Naive B cell (primary cell): ENCODE measurements around the gene STRN3. TPM values are rescaled to one million over a fixed set of nuclear protein-coding genes. Genes with fewer than 3 reads are reported as not detected.
A peak's percentile ranks its signal among the peaks of the same experiment; 100 is the strongest.

Source experiments
- ATAC-seq, 2 donors: fragments of 150-1000 bp; cut with Tn5 transposase; 2 replicates each; pipeline ENCODE4 v1.10.0; 2021; ENCODE audit warnings: low read depth in 2 of 2, mild to moderate bottlenecking in 2 of 2, moderate library complexity in 2 of 2
- DNase-seq: peaks from one replicate; pipeline ENCODE4 v3.0.0; 2022
- H3K27ac Mint-ChIP-seq, 6 donors: one replicate each; pipeline ENCODE4 v1.8.0; 2020 to 2022; ENCODE audit warnings: mild to moderate bottlenecking in 6 of 6, mixed read lengths in 6 of 6, moderate library complexity in 5 of 6, inconsistent platforms in 2 of 6
- H3K27me3 Mint-ChIP-seq, 3 donors: one replicate each; pipeline ENCODE4 v1.8.0; 2021 to 2022; ENCODE audit warnings: mixed read lengths in 3 of 3, mild to moderate bottlenecking in 1 of 3
- H3K36me3 Mint-ChIP-seq, 2 donors: one replicate each; pipeline ENCODE4 v1.8.0; 2020 to 2022; ENCODE audit warnings: mixed read lengths in 2 of 2, inconsistent platforms in 1 of 2, mild to moderate bottlenecking in 1 of 2
- H3K4me1 Mint-ChIP-seq, 3 donors: one replicate each; pipeline ENCODE4 v1.8.0; 2020 to 2022; ENCODE audit warnings: mixed read lengths in 3 of 3, inconsistent platforms in 1 of 3, mild to moderate bottlenecking in 1 of 3, moderate library complexity in 1 of 3
- H3K4me3 Mint-ChIP-seq, 8 donors: one replicate each; pipeline ENCODE4 v1.8.0; 2020 to 2022; ENCODE audit warnings: mild to moderate bottlenecking in 8 of 8, mixed read lengths in 8 of 8, moderate library complexity in 8 of 8, inconsistent platforms in 2 of 8
- H3K9me3 Mint-ChIP-seq, 7 donors: one replicate each; pipeline ENCODE4 v1.8.0; 2020 to 2022; ENCODE audit warnings: mixed read lengths in 7 of 7, mild to moderate bottlenecking in 5 of 7, inconsistent platforms in 2 of 7, moderate library complexity in 1 of 7
- polyA plus RNA-seq, 6 donors: library from polyadenylated mRNA; unstranded; fragments of 300-500 nt; fragmentation: Illumina TruSeq; gene quantifications; one replicate each; pipeline ENCODE4 v1.2.3, GENCODE V29; 2021; ENCODE audit warnings: low read depth in 6 of 6

STRN3 gene
- polyA plus RNA-seq, 6 donors from 2014 or later, result 1.6 to 6.1 (median 4.5) TPM

GRCh38 chr14:31026450-31027235 lies 464 bp upstream of the STRN3 start:
- ATAC-seq (peak; percentile 89 to 91), DNase-seq (peak; percentile 92)
- Mint-ChIP-seq H3K36me3 (peaks cover 0 to 2% of the 10 kb centered on the region in 2 donors), H3K9me3 (no peaks in the 10 kb centered on the region), H3K27ac (peak overlapping the region; percentile 63 to 98 (median 95)), H3K27me3 (no peaks in the 10 kb centered on the region), H3K4me1 (peaks cover 39 to 56% (median 54%) of the 10 kb centered on the region in 3 donors), H3K4me3 (peak overlapping the region; percentile 92 to 99 (median 98))

GRCh38 chr14:31025367-31026076 lies 657 bp downstream of the STRN3 start, which contains the start of gene AP4S1:
Gene AP4S1 (plus strand): TSS chr14:31025649. CDS start chr14:31066197, 40,548 bp downstream.
- H3K4me3 Mint-ChIP-seq, result peak within 1 kb of the TSS; percentile 92 to 99 (median 98)
- H3K36me3 Mint-ChIP-seq, result peaks cover 0 to 5% of the 10 kb centered on the region in 2 donors
- DNase-seq, result peak; percentile 53
- H3K4me1 Mint-ChIP-seq, result peaks cover 35 to 51% (median 50%) of the 10 kb centered on the region in 3 donors
- H3K27ac Mint-ChIP-seq, result peak within 1 kb of the TSS; percentile 92 to 98 (median 95)
- no peaks in the 10 kb centered on the region for H3K9me3 Mint-ChIP-seq
- H3K27me3 Mint-ChIP-seq, result no peaks in the 10 kb centered on the region
- ATAC-seq, result peak; percentile 29 to 30

GRCh38 chr14:31024577-31025366 lies 1.4 kb downstream of the STRN3 start:
- Mint-ChIP-seq H3K4me3 (peak overlapping the region; percentile 87 to 99 (median 93)), H3K27ac (peak overlapping the region; percentile 85 to 95 (median 92)), H3K27me3 (no peaks in the 10 kb centered on the region), H3K4me1 (peaks cover 35 to 54% (median 52%) of the 10 kb centered on the region in 3 donors), H3K36me3 (peaks cover 0 to 5% of the 10 kb centered on the region in 2 donors), H3K9me3 (no peaks in the 10 kb centered on the region)
- no peak for ATAC-seq
- DNase-seq, result no peak

- H3K4me1 Mint-ChIP-seq, result peaks cover 31 to 55% (median 52%) of the 10 kb centered on the region in 3 donors
- DNase-seq, result no peak
- H3K27me3 Mint-ChIP-seq, result no peaks in the 10 kb centered on the region
- no peaks in the 10 kb centered on the region for H3K9me3 Mint-ChIP-seq
- peak overlapping the region in 5 of 8 donors; percentile 8 to 95 (median 63) for H3K4me3 Mint-ChIP-seq
- no peak for ATAC-seq
- peaks cover 0 to 5% of the 10 kb centered on the region in 2 donors for H3K36me3 Mint-ChIP-seq
- peak overlapping the region in 4 of 6 donors; percentile 71 to 92 (median 78) for H3K27ac Mint-ChIP-seq
These were observed 2.1 kb downstream of the STRN3 start for GRCh38 chr14:31024010-31024480.

GRCh38 chr14:31022386-31022785 lies 3.8 kb downstream of the STRN3 start:
- Mint-ChIP-seq H3K9me3 (no peaks in the 10 kb centered on the region), H3K27ac (peak overlapping the region in 1 of 6 donors; percentile 20), H3K36me3 (peaks cover 0 to 5% of the 10 kb centered on the region in 2 donors), H3K4me3 (peak overlapping the region in 1 of 8 donors; percentile 88), H3K4me1 (peaks cover 30 to 60% (median 51%) of the 10 kb centered on the region in 3 donors), H3K27me3 (no peaks in the 10 kb centered on the region)
- no peak for DNase-seq
- no peak for ATAC-seq

GRCh38 chr14:31021576-31021949 lies 4.6 kb downstream of the STRN3 start:
- Mint-ChIP-seq H3K9me3 (no peaks in the 10 kb centered on the region), H3K4me1 (peaks cover 22 to 53% (median 43%) of the 10 kb centered on the region in 3 donors), H3K27ac (peak overlapping the region in 3 of 6 donors; percentile 6 to 86 (median 30)), H3K36me3 (peaks cover 0 to 5% of the 10 kb centered on the region in 2 donors), H3K27me3 (no peaks in the 10 kb centered on the region), H3K4me3 (peak overlapping the region in 2 of 8 donors; percentile 22 to 75)
- DNase-seq (no peak), ATAC-seq (no peak)

GRCh38 chr14:31020834-31021575 lies 5.2 kb downstream of the STRN3 start:
- peaks cover 0 to 5% of the 10 kb centered on the region in 2 donors for H3K36me3 Mint-ChIP-seq
- peaks cover 25 to 51% (median 46%) of the 10 kb centered on the region in 3 donors for H3K4me1 Mint-ChIP-seq
- peak overlapping the region in 2 of 6 donors; percentile 6 to 86 for H3K27ac Mint-ChIP-seq
- H3K27me3 Mint-ChIP-seq, result no peaks in the 10 kb centered on the region
- ATAC-seq (no peak), DNase-seq (no peak)
- H3K4me3 Mint-ChIP-seq, result peak overlapping the region in 3 of 8 donors; percentile 22 to 75 (median 40)
- no peaks in the 10 kb centered on the region for H3K9me3 Mint-ChIP-seq

- Mint-ChIP-seq H3K27ac (peak overlapping the region in 2 of 6 donors; percentile 36 to 83), H3K4me1 (peaks cover 15 to 44% (median 32%) of the 10 kb centered on the region in 3 donors), H3K9me3 (no peaks in the 10 kb centered on the region), H3K27me3 (no peaks in the 10 kb centered on the region), H3K4me3 (no peak overlapping the region), H3K36me3 (peaks cover 0 to 5% of the 10 kb centered on the region in 2 donors)
- DNase-seq, result no peak
- ATAC-seq, result no peak
These were observed 8.0 kb downstream of the STRN3 start for GRCh38 chr14:31018057-31018645.

- ATAC-seq, result no peak
- peaks cover 10 to 23% (median 17%) of the 10 kb centered on the region in 3 donors for H3K4me1 Mint-ChIP-seq
- DNase-seq, result no peak
These were observed 12.3 kb downstream of the STRN3 start for GRCh38 chr14:31013841-31014240.

GRCh38 chr14:31010935-31011334 lies 15.2 kb downstream of the STRN3 start:
- peaks cover 6 to 23% (median 13%) of the 10 kb centered on the region in 3 donors for H3K4me1 Mint-ChIP-seq
- no peak overlapping the region for H3K4me3 Mint-ChIP-seq
- no peaks in the 10 kb centered on the region for H3K9me3 Mint-ChIP-seq
- no peak for DNase-seq
- H3K27me3 Mint-ChIP-seq, result no peaks in the 10 kb centered on the region
- no peaks in the 10 kb centered on the region for H3K36me3 Mint-ChIP-seq
- no peak for ATAC-seq
- H3K27ac Mint-ChIP-seq, result no peak overlapping the region

More at GRCh38 chr14:31013841-31014240, 12.3 kb downstream of the STRN3 start:
- no peak overlapping the region for H3K27ac Mint-ChIP-seq
- no peaks in the 10 kb centered on the region for H3K9me3 Mint-ChIP-seq
- no peaks in the 10 kb centered on the region for H3K36me3 Mint-ChIP-seq
- H3K4me3 Mint-ChIP-seq, result no peak overlapping the region
- H3K27me3 Mint-ChIP-seq, result no peaks in the 10 kb centered on the region

GRCh38 chr14:31009836-31010574 lies 16.2 kb downstream of the STRN3 start:
- ATAC-seq (no peak), DNase-seq (no peak)
- Mint-ChIP-seq H3K4me3 (no peak overlapping the region), H3K9me3 (no peaks in the 10 kb centered on the region), H3K36me3 (peaks cover 0 to 4% of the 10 kb centered on the region in 2 donors), H3K4me1 (peaks cover 0 to 15% (median 9%) of the 10 kb centered on the region in 3 donors), H3K27ac (peak overlapping the region in 1 of 6 donors; percentile 15), H3K27me3 (no peaks in the 10 kb centered on the region)
